ENCODE measurements around the gene SNX5. TPM values are rescaled to one million over a fixed set of nuclear protein-coding genes. Genes with fewer than 3 reads are reported as not detected.
A peak's percentile ranks its signal among the peaks of the same experiment; 100 is the strongest.

Gene SNX5
- total RNA-seq (2014; rRNA removed; shearing (Covaris generic)): 163 and 176 TPM in 2 replicates
- polyA plus RNA-seq (2015; cell fraction: cytosol; rRNA removed): 119 and 153 TPM in 2 replicates
- polyA plus RNA-seq (2015; cell fraction: nucleus; rRNA removed): 459 and 517 TPM in 2 replicates

DNA sequence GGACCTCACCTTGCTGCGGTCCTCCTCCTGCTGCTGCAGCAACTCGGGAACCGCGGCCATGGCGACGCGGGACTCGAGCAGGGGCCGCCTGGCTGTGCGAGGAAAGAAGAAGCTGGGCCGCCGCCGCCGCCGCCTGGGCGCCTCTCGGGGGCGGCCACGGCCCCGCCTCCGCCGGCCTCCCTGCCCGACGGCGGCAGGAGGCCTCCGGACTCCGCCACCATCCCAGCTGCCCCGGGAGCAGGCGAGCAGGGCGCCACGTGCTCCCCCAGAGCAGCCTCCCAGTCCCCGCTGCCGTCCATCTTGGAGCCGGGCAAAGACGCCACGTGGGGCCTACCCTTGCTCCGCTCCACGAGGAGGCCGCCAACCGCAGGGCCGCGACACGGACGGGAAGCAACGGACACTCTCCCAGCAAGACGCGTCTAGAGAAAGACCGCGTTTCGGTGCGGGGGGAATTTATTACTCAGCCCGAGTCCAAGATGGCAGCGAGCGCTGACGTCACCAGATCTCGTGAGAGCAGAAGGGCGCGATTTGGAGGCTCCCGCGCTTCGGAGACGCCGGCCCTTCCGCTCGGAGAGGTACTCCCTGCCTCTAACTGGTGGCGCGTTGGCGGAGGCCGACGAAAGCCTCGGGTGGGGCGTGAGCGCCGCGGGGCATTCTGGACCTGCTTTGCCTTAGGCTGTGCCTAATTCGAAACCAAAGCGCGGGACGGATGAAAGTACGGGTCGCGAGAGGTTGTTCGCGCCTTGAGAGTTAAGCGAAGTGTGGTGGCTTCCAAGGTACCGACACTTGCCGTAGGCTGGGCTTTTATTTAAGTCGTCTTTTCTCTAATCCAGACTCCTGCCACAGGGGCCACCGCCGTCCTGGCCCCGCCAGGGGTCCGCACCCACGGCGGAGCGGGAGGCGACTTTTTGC, at the start of gene SNX5, which contains the start of gene MGME1:
SNX5 (minus strand) TSS at position 429 of the 912 bp plus-strand sequence; CDS start at position 60, 369 bp downstream.
MGME1 (plus strand) TSS at position 653 of the 912 bp plus-strand sequence. CDS start 842 bp downstream, outside the sequence.
- DNase-seq (ENCODE audit: low read depth, low spot score): peak; percentile 99
- in situ Hi-C loops (cut with HindIII; ENCODE audit: low pct_unique_long_range_greater_than_20kb, low sequenced_read_pairs): no loop called here

GRCh38 chr20:18018100-18018499, 49.5 kb upstream of the SNX5 start:
- in situ Hi-C loops (cut with HindIII; ENCODE audit: low pct_unique_long_range_greater_than_20kb, low sequenced_read_pairs): no loop called here
- DNase-seq (ENCODE audit: low read depth, low spot score): no peak

GRCh38 chr20:18016772-18017171, 48.2 kb upstream of the SNX5 start:
- DNase-seq (ENCODE audit: low read depth, low spot score): no peak
- in situ Hi-C loops (cut with HindIII; ENCODE audit: low pct_unique_long_range_greater_than_20kb, low sequenced_read_pairs): no loop called here

DNA sequence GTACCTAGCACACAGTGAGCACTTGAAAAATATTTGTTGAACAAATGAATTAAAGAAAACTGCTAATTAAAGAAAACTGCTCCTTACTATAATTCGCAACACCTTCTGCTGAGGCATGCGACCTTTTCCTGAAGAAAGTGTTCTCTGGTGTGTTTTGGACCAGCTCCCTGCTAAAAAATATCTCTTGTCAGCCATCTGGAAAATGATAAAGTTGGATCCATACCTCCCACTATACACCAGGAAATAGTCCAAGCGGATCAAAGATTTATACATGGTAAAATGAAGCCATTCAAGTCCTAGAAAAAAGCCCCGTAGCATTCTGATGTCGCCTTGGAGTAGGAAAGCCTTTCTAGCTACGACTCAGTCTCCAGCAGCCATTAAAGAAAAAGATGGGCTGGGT, 45.8 kb upstream of the SNX5 start:
- in situ Hi-C loops (cut with HindIII; ENCODE audit: low pct_unique_long_range_greater_than_20kb, low sequenced_read_pairs): no loop called here
- DNase-seq (ENCODE audit: low read depth, low spot score): no peak

GRCh38 chr20:18012901-18013300, 44.3 kb upstream of the SNX5 start:
- in situ Hi-C loops (cut with HindIII; ENCODE audit: low pct_unique_long_range_greater_than_20kb, low sequenced_read_pairs): no loop called here

GRCh38 chr20:18011951-18012645, 43.5 kb upstream of the SNX5 start:
- in situ Hi-C loops (cut with HindIII; ENCODE audit: low pct_unique_long_range_greater_than_20kb, low sequenced_read_pairs): no loop called here
- DNase-seq (ENCODE audit: low read depth, low spot score): no peak

More at GRCh38 chr20:18012901-18013300, 44.3 kb upstream of the SNX5 start:
- DNase-seq (ENCODE audit: low read depth, low spot score): no peak

GRCh38 chr20:18011482-18011881, 42.9 kb upstream of the SNX5 start:
- in situ Hi-C loops (cut with HindIII; ENCODE audit: low pct_unique_long_range_greater_than_20kb, low sequenced_read_pairs): no loop called here
- DNase-seq (ENCODE audit: low read depth, low spot score): no peak

GRCh38 chr20:18009116-18009515, 40.5 kb upstream of the SNX5 start:
- in situ Hi-C loops (cut with HindIII; ENCODE audit: low pct_unique_long_range_greater_than_20kb, low sequenced_read_pairs): no loop called here
- DNase-seq (ENCODE audit: low read depth, low spot score): no peak

DNA sequence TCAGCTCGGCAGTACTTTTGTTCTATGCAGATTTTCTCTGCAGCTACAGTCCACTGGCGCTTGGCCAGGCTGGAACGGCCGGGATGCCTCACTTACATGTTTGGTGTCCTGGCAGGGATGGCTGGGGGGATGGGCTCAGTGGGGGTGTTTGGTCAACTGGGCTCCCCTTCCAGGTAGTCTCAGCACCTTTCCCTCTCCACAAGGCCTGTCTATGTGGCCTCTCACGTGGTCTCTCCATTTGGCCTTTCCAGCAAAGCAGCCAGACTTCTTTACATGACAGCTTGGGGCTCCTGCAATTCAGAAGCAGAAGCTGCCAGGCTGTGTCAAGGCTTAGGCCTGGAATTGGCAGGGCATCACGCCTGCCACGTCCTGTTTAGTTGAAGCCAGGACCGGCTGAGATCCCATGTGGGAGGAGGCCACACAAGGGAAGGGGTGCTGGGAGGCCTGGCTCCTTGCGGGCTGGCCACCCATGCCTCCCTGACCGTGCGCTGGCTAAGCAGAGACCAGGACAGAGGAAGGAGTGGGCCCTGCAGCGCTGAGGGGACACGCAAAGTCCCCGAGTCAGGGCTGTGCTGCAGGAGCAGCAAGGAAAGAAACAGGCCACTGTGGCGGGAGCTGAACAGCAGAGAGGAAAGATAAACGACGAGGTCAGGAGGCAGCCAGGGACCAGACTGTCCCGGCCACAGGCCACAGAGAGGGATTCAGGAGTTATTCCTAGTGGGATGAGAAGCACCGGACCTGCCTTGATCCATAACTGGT, 39.1 kb upstream of the SNX5 start:
- no peak for DNase-seq (ENCODE audit: low read depth, low spot score)
- in situ Hi-C loops (cut with HindIII; ENCODE audit: low pct_unique_long_range_greater_than_20kb, low sequenced_read_pairs): no loop called here

- no peak for DNase-seq (ENCODE audit: low read depth, low spot score)
- in situ Hi-C loops (cut with HindIII; ENCODE audit: low pct_unique_long_range_greater_than_20kb, low sequenced_read_pairs): no loop called here
These were observed 38.1 kb upstream of the SNX5 start for GRCh38 chr20:18006684-18007083.

GRCh38 chr20:18005990-18006364, 37.4 kb upstream of the SNX5 start:
- in situ Hi-C loops (cut with HindIII; ENCODE audit: low pct_unique_long_range_greater_than_20kb, low sequenced_read_pairs): no loop called here
- no peak for DNase-seq (ENCODE audit: low read depth, low spot score)

DNA sequence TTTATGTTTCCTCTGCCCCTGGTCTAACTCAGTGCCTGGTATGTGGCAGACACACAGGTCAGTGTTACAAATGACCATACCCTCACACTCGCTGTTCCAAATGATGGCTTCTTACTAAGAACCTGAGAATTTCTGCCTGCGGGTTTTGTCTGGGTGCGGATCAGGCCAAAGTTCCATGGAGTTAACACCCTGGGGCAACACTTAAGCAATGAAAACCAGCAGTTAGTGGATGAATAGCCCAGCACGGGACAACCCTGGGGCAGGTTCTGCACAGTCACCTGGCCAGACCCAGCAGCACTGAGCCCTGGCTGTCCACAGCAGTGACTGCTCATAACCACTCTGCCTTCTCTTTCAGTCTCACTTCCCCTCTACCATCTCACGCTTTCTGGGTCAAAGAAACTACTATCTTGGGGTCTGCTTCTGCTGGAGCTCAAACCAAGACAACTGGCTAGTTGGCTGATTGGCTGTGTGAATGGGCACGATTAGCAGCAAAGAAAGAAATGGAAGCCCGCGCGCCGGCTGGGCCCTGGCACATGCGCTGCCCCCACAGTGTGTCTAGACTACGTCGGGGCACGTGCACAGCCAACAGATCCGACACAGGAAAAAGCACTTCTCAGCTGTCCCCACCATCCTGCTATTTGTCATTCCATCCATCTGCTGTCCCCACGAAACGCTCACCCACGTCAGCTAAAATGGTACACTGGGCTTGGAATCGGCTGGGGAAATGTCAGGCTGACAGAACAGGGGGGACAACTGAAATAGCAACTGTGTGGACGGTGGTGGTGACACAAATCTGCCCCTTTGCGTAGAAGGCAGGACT, 36.8 kb upstream of the SNX5 start:
- in situ Hi-C loops (cut with HindIII; ENCODE audit: low pct_unique_long_range_greater_than_20kb, low sequenced_read_pairs): no loop called here
- no peak for DNase-seq (ENCODE audit: low read depth, low spot score)

GRCh38 chr20:18004384-18005031, 35.9 kb upstream of the SNX5 start:
- in situ Hi-C loops (cut with HindIII; ENCODE audit: low pct_unique_long_range_greater_than_20kb, low sequenced_read_pairs): no loop called here
- no peak for DNase-seq (ENCODE audit: low read depth, low spot score)

DNA sequence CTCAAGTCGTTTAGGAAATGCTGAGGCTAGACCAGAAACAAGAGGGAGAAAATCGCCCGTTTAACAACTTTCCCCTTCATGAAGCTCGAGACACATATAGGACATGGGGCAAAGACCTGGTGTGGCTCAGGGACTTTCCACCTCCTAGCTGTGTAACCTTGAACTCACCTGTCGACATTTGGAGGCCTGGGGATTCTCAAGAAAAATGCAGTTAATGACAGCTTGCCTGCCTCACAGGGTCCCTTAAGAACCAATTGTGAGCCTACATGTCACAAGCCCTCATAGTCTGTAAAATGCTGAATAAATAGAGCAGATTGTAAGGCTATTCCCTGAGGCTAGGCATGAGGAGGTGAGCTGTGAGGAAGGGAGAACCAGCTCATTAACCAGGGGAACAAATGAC, 35.3 kb upstream of the SNX5 start:
- in situ Hi-C loops (cut with HindIII; ENCODE audit: low pct_unique_long_range_greater_than_20kb, low sequenced_read_pairs): no loop called here
- peak; percentile 56 for DNase-seq (ENCODE audit: low read depth, low spot score)

GRCh38 chr20:18001131-18001921, 32.7 kb upstream of the SNX5 start:
- peak; percentile 98 for DNase-seq (ENCODE audit: low read depth, low spot score)
- in situ Hi-C loops (cut with HindIII; ENCODE audit: low pct_unique_long_range_greater_than_20kb, low sequenced_read_pairs): no loop called here

DNA sequence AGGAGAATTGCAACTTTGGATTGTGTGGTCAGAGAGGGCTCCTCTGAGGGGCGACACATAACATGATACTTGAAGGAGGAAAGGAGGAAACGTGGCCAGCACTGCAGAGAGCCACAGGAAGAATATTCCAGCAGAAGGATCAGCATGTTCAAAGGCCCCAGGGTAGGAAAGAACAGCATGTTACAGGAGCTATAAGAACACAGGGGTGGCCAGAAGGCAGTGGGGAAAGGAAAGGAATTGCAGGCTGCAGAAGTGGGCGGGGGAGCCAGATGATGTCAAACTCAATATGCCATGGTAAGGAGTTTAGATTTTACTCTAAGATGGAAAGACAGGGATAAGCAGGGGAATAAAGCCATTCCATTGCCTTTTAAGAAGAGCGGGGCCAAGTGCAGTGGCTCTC, 31.0 kb upstream of the SNX5 start:
- DNase-seq (ENCODE audit: low read depth, low spot score): no peak
- in situ Hi-C loops (cut with HindIII; ENCODE audit: low pct_unique_long_range_greater_than_20kb, low sequenced_read_pairs): no loop called here

Data from SK-MEL-5 (cell line).